D721Med (cell line): ENCODE measurements around the gene COLEC12.

ENCODE experiments used
- DNase-seq: peaks from one replicate; pipeline ENCODE4 v3.0.0; 2011; ENCODE audit warnings: low spot score; ENCODE audit not compliant: insufficient read length
- FAIRE-seq: peaks from 2 replicates; lab custom pipeline; 2011; peaks lifted over from hg19 to GRCh38; lab: Jason Lieb, UNC
- CTCF ChIP-seq: IDR thresholded peaks from 2 replicates; pipeline ENCODE4 v1.5.1; 2012; ENCODE audit warnings: mild to moderate bottlenecking, control low read depth; ENCODE audit not compliant: insufficient read depth; ENCODE audit errors: missing control alignments

COLEC12 gene

GRCh38 chr18:475202-476031, 25.1 kb downstream of the COLEC12 start:
- DNase-seq (no peak), FAIRE-seq (no peak)
- TF ChIP-seq CTCF = no peak

- DNase-seq (no peak), FAIRE-seq (no peak)
- no peak for TF ChIP-seq CTCF
Observed at GRCh38 chr18:474416-474815, 26.1 kb downstream of the COLEC12 start.

- FAIRE-seq = no peak
- TF ChIP-seq CTCF = no peak
- DNase-seq = no peak
Observed at GRCh38 chr18:473802-474201, 26.7 kb downstream of the COLEC12 start.

- DNase-seq = no peak
- TF ChIP-seq CTCF = no peak
- no peak for FAIRE-seq
Observed at GRCh38 chr18:471716-472115, 28.8 kb downstream of the COLEC12 start.

- TF ChIP-seq CTCF = no peak
- no peak for DNase-seq
- FAIRE-seq = no peak
Observed at GRCh38 chr18:470661-471501, 29.6 kb downstream of the COLEC12 start.

GRCh38 chr18:468955-469790, 31.3 kb downstream of the COLEC12 start:
- TF ChIP-seq CTCF = peak; percentile 2
- no peak for DNase-seq
- no peak for FAIRE-seq
